HEK293T (cell line): ENCODE data around the gene SYT5.
"Not testable (repeated sequence)": the region's sequence is repeated elsewhere in the genome, so short reads cannot be mapped to it uniquely, and the experiment has no call there.

Experiments
- CTCF ChIA-PET: fragments of 350-600 bp; formaldehyde crosslinking; extraction: SDS; loops from one replicate; lab custom pipeline; 2021; ENCODE audit warnings: antibody characterized with exemption, inconsistent platforms; lab: Yijun Ruan, JAX
- POLR2A ChIA-PET: fragments of 350-600 bp; formaldehyde crosslinking; extraction: SDS; loops from one replicate; lab custom pipeline; 2020; ENCODE audit warnings: antibody characterized with exemption, inconsistent platforms; lab: Yijun Ruan, JAX
- DNase-seq: peaks from one replicate; pipeline ENCODE4 v3.0.0; 2012; ENCODE audit warnings: mixed read lengths; ENCODE audit errors: extremely low spot score
- ARNT ChIP-seq: fragments of 450-650 bp; IDR thresholded peaks from 2 replicates; pipeline ENCODE4 v1.6.1; 2017; ENCODE audit warnings: mild to moderate bottlenecking
- BHLHE40 ChIP-seq: fragments of 450-650 bp; IDR thresholded peaks from 2 replicates; pipeline ENCODE4 v1.6.1; 2016; ENCODE audit warnings: mild to moderate bottlenecking, moderate library complexity, borderline replicate concordance
- CTBP1 ChIP-seq: fragments of 450-650 bp; IDR thresholded peaks from 2 replicates; pipeline ENCODE4 v1.6.1; 2016; ENCODE audit warnings: borderline replicate concordance
- ELF4 ChIP-seq: fragments of 450-650 bp; IDR thresholded peaks from 2 replicates; pipeline ENCODE4 v1.6.1; 2017; ENCODE audit warnings: antibody characterized with exemption
- FOXA1 ChIP-seq: fragments of 450-650 bp; IDR thresholded peaks from 2 replicates; pipeline ENCODE4 v1.6.1; 2016; ENCODE audit warnings: mild to moderate bottlenecking
- FOXK2 ChIP-seq: fragments of 450-650 bp; IDR thresholded peaks from 2 replicates; pipeline ENCODE4 v1.6.1; 2016; ENCODE audit warnings: mild to moderate bottlenecking
- FOXM1 ChIP-seq: fragments of 450-650 bp; IDR thresholded peaks from 2 replicates; pipeline ENCODE4 v1.6.1; 2017; ENCODE audit warnings: mild to moderate bottlenecking, borderline replicate concordance
- HDGF ChIP-seq: fragments of 450-650 bp; IDR thresholded peaks from 2 replicates; pipeline ENCODE4 v1.6.1; 2017; ENCODE audit warnings: antibody characterized with exemption, borderline replicate concordance
- L3MBTL2 ChIP-seq: fragments of 450-650 bp; conservative IDR thresholded peaks from 2 replicates; pipeline ENCODE4 v1.6.1; 2016; ENCODE audit warnings: mild to moderate bottlenecking
- LEF1 ChIP-seq: fragments of 450-650 bp; IDR thresholded peaks from 2 replicates; pipeline ENCODE4 v1.6.1; 2017; ENCODE audit warnings: mild to moderate bottlenecking, borderline replicate concordance
- NFRKB ChIP-seq: fragments of 450-650 bp; IDR thresholded peaks from 2 replicates; pipeline ENCODE4 v1.6.1; 2016; ENCODE audit warnings: mild to moderate bottlenecking, moderate library complexity
- PKNOX1 ChIP-seq: fragments of 450-650 bp; IDR thresholded peaks from 2 replicates; pipeline ENCODE4 v1.6.1; 2016
- SP1 ChIP-seq: fragments of 450-650 bp; IDR thresholded peaks from 2 replicates; pipeline ENCODE4 v1.6.1; 2017
- SUZ12 ChIP-seq: fragments of 450-650 bp; IDR thresholded peaks from 2 replicates; pipeline ENCODE4 v1.6.1; 2016; ENCODE audit warnings: mild to moderate bottlenecking
- TARDBP ChIP-seq: fragments of 450-650 bp; IDR thresholded peaks from 2 replicates; pipeline ENCODE4 v1.6.1; 2016
- ZNF384 ChIP-seq: fragments of 450-650 bp; IDR thresholded peaks from 2 replicates; pipeline ENCODE4 v1.6.1; 2016

Gene SYT5

DNA sequence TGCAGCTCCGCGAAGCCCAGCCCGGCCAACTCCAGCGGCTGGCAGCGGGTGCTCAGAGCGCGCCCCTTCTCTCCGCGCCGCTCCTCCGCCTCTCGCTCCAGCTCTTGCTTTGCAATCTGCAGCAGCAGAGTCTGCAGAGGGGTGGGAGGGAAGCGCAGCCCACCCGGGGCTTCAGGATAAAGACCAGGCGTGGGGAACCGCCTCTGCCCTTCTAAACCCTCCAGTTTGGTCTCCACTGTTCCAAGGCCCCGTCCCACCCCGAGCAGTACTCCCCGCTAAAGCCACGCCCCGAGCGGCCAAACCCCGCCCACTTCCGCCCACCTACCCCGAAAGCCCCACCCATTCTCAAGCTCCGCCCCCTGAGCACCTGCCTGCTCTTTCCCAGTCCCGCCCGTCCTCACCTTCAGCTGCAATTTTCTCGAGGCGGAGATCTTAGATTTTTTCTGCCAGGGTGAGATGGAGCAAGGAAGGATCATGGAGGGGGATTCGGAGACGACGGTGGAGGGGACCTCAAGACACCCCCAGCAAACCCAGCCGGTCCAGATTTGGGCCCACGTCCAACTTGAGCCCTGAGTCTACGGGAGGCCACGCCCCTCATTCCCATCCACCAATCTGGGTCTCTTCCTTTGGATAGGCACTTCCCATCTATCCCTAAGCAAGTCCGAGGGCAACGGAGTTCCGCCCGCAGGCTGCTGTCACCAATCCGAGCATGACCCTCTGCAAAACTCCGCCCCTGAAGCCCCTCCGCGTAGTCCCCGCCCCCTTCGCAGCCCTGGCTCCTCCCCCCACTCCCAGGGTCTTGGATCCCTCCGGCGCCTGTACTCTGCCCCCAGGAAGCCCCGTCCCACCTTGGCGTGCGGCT is 23.7 kb downstream of the SYT5 start:
- CTCF ChIA-PET: interaction anchor here (0.9 kb wide), 1 partner anchor 68 kb away, joined by 3 read pairs; no protein-coding TSS in a partner anchor
- TF ChIP-seq BHLHE40 (no peak), HDGF (no peak), FOXM1 (no peak), FOXK2 (no peak), PKNOX1 (peak; percentile 81), L3MBTL2 (peak; percentile 76), SUZ12 (no peak)
- DNase-seq: peak; percentile 88
- POLR2A ChIA-PET: interaction anchor here (1.4 kb wide), 1 partner anchor 10 kb away, joined by 4 read pairs; no protein-coding TSS in a partner anchor

DNA sequence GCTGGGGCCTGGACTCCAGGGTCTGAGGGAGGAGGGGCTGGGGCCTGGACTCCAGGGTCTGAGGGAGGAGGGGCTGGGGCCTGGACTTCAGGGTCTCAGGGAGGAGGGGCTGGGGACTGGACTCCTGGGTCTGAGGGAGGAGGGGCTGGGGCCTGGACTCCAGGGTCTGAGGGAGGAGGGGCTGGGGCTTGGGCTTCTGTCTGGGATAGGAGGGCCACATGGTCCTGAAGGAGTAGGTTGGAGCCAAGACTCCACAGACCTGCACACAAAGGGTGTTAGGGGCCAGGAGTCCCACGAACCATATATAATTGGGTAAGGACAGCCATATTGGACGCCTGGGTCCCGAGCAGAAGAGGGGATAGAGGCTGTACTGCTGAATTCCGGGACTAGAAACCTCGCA is 24.3 kb downstream of the SYT5 start:
- not testable (repeated sequence) for DNase-seq
- POLR2A ChIA-PET: interaction anchor here (1.4 kb wide), 1 partner anchor 9 kb away, joined by 4 read pairs; no protein-coding TSS in a partner anchor
- CTCF ChIA-PET: interaction anchor here (0.9 kb wide), 1 partner anchor 68 kb away, joined by 3 read pairs; no protein-coding TSS in a partner anchor

GRCh38 chr19:55153652-55154264 is 26.3 kb downstream of the SYT5 start:
- POLR2A ChIA-PET: no interaction called here
- DNase-seq: no peak
- CTCF ChIA-PET: interaction anchor here (1.2 kb wide), 1 partner anchor 13 kb away, joined by 4 read pairs; no protein-coding TSS in a partner anchor
- no peak for TF ChIP-seq HDGF
- no peak for TF ChIP-seq ARNT
- TF ChIP-seq TARDBP: no peak
- TF ChIP-seq SUZ12: no peak
- TF ChIP-seq FOXM1: no peak
- TF ChIP-seq BHLHE40: no peak
- TF ChIP-seq FOXK2: no peak
- TF ChIP-seq LEF1: no peak
- TF ChIP-seq FOXA1: no peak

GRCh38 chr19:55152017-55152416 is 28.1 kb downstream of the SYT5 start:
- ChIA-PET POLR2A (no interaction called here), CTCF (interaction anchor here (1.8 kb wide), 1 partner anchor 8 kb away, joined by 8 read pairs; no protein-coding TSS in a partner anchor)
- no peak for DNase-seq
- TF ChIP-seq LEF1 (no peak), PKNOX1 (peak; percentile 22; the same call in 1 of the 2 replicates), TARDBP (no peak), FOXK2 (no peak), L3MBTL2 (no peak), SP1 (no peak), FOXM1 (no peak), ELF4 (peak; percentile 63), NFRKB (no peak), CTBP1 (no peak), HDGF (no peak)

GRCh38 chr19:55149078-55150003 is 30.7 kb downstream of the SYT5 start, which contains the start of gene TNNT1:
Gene TNNT1, minus strand, starts transcription at chr19:55149206. Its CDS starts 2,049 bp downstream, at chr19:55147157.
- TF ChIP-seq HDGF (no peak), SP1 (no peak), ZNF384 (no peak), BHLHE40 (no peak), PKNOX1 (no peak), SUZ12 (no peak), LEF1 (no peak), FOXM1 (no peak), NFRKB (no peak), FOXA1 (no peak)
- CTCF ChIA-PET: no interaction called here
- no peak for DNase-seq
- POLR2A ChIA-PET: no interaction called here
